NCI-H128 (cell line): ENCODE data around the gene ENO2.
A peak's percentile ranks its signal among the peaks of the same experiment; 100 is the strongest.

Experiments
- DNase-seq: peaks from one replicate; lab custom pipeline; 2025; ENCODE audit not compliant: unreplicated experiment; lab: John Stamatoyannopoulos, UW

The ENO2 gene

DNA sequence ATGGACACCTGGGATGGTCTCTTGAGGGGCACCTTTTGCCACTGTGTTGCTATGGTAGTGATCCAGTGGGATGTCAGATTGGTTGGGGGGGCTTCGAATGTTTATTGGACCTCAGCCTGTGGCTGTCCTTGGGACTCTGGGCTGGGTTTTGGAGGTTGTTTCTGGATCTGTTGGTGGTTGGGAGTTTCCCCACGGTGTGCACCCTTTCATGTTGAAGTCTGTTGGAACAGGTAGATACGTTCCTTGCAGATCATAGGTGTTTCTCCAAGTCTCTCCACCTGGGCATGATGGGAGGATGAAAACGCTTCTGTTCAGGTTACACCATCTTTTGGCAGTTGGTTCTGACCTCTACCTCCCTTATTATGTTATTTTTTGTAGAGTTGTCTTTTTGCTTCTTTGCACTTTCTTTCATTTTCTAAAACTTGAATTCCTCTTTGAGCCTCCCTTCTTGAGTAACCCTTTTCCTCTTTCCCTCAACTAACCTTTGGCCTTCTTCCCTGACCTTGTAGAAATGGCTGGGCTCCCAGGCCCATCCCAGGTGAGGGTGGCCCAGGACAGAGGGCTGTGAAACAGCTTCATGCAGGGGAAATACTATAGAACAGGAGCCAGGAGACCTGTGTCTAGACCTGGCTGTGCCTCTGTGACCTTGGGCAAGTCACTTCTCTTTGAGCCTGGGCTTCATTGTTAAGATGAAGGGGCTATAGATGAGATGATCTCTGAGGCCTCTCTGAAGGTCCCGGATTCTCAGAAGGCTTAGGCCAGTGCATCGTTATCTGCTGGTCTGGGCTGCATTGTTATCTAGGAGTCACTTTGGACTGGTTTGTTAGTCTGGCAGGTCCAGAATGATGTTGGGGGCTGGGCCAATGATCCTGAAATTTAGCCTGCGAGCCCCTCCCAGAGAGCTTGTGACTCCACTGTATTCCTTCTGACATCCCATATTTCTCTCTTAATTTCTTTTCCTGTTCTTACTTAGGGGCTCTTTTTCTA is 15.4 kb downstream of the ENO2 start:
- no peak for DNase-seq

DNA sequence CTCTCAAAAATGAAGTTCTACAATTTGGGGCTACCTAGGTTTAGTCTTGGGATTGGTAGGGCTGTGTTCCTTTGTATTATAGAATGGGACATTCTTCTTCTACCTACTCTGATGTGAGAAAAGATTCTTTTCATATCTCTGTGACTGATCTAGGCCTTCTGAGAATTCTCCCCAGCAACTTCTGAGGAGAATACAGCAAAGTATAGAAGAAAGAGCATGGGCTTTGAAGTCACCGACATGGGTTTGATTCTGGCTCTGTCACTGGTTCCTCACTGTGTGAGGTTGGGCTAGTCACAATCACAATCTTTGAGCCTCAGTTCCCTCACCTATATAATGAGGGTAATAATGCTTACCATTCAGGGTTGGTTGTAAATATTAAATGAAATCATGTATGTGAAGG is 18.4 kb downstream of the ENO2 start:
- DNase-seq = no peak

DNA sequence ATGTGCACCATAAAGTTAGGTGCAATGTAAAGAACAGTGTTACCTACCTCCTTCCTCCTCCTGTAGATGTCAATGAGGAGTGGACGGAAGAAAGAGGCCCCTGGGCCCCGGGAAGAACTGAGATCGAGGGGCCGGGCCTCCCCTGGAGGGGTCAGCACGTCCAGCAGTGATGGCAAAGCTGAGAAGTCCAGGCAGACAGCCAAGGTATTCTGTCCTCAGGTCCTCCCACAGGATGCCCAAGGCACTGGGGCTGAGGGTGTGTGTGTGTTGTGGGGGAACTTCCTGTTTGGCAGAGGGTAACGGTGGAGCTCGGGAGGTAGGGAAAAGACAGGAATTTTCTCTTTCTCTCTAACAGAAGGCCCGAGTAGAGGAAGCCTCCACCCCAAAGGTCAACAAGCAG is 19.7 kb downstream of the ENO2 start:
- DNase-seq = no peak

DNA sequence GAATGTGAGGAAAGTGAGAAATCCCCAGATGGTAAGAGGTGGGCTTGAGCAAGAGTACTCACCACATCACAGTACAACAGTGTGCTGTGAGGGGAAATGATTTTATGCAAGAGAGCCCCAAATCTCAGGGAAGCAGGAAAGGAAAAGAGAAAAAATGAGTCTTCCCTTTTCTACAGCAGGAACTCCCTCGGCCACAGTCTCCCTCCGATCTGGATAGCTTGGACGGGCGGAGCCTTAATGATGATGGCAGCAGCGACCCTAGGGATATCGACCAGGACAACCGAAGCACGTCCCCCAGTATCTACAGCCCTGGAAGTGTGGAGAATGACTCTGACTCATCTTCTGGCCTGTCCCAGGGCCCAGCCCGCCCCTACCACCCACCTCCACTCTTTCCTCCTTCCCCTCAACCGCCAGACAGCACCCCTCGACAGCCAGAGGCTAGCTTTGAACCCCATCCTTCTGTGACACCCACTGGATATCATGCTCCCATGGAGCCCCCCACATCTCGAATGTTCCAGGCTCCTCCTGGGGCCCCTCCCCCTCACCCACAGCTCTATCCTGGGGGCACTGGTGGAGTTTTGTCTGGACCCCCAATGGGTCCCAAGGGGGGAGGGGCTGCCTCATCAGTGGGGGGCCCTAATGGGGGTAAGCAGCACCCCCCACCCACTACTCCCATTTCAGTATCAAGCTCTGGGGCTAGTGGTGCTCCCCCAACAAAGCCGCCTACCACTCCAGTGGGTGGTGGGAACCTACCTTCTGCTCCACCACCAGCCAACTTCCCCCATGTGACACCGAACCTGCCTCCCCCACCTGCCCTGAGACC is 21.2 kb downstream of the ENO2 start:
- no peak for DNase-seq

DNA sequence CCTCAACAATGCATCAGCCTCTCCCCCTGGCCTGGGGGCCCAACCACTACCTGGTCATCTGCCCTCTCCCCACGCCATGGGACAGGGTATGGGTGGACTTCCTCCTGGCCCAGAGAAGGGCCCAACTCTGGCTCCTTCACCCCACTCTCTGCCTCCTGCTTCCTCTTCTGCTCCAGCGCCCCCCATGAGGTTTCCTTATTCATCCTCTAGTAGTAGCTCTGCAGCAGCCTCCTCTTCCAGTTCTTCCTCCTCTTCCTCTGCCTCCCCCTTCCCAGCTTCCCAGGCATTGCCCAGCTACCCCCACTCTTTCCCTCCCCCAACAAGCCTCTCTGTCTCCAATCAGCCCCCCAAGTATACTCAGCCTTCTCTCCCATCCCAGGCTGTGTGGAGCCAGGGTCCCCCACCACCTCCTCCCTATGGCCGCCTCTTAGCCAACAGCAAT is 21.8 kb downstream of the ENO2 start:
- no peak for DNase-seq

DNA sequence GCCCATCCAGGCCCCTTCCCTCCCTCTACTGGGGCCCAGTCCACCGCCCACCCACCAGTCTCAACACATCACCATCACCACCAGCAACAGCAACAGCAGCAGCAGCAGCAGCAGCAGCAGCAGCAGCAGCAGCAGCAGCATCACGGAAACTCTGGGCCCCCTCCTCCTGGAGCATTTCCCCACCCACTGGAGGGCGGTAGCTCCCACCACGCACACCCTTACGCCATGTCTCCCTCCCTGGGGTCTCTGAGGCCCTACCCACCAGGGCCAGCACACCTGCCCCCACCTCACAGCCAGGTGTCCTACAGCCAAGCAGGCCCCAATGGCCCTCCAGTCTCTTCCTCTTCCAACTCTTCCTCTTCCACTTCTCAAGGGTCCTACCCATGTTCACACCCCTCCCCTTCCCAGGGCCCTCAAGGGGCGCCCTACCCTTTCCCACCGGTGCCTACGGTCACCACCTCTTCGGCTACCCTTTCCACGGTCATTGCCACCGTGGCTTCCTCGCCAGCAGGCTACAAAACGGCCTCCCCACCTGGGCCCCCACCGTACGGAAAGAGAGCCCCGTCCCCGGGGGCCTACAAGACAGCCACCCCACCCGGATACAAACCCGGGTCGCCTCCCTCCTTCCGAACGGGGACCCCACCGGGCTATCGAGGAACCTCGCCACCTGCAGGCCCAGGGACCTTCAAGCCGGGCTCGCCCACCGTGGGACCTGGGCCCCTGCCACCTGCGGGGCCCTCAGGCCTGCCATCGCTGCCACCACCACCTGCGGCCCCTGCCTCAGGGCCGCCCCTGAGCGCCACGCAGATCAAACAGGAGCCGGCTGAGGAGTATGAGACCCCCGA is 22.5 kb downstream of the ENO2 start:
- no peak for DNase-seq

DNA sequence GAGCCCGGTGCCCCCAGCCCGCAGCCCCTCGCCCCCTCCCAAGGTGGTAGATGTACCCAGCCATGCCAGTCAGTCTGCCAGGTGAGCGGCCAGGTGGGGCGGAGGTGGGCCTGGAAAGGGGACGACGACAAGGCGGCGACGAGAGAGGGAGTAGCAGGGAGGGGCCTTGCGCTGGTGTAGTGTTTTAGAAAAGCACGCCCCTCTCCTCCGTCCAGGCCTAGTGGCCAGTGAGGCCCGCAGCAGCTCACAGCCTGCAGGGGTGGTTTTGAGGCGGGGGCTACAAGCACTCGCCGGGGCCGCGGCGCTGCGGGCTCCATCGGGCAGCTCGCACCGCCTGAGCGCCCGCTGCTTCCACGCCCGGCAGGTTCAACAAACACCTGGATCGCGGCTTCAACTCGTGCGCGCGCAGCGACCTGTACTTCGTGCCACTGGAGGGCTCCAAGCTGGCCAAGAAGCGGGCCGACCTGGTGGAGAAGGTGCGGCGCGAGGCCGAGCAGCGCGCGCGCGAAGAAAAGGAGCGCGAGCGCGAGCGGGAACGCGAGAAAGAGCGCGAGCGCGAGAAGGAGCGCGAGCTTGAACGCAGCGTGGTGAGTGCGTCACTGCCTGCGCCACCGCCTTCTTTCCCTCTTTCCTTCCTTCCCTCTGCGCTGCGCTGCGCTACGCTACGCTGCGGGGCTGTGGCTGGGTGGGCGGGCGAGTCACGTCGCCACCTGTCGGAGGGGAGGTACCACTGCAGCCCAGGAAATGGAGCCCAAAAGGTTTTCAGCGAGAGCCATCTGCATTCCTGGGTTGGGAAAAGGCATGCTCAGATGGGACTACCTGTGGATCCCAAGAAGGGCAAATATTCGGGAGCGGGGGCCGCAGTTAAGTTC is 23.3 kb downstream of the ENO2 start:
- peak; percentile 98 for DNase-seq

DNA sequence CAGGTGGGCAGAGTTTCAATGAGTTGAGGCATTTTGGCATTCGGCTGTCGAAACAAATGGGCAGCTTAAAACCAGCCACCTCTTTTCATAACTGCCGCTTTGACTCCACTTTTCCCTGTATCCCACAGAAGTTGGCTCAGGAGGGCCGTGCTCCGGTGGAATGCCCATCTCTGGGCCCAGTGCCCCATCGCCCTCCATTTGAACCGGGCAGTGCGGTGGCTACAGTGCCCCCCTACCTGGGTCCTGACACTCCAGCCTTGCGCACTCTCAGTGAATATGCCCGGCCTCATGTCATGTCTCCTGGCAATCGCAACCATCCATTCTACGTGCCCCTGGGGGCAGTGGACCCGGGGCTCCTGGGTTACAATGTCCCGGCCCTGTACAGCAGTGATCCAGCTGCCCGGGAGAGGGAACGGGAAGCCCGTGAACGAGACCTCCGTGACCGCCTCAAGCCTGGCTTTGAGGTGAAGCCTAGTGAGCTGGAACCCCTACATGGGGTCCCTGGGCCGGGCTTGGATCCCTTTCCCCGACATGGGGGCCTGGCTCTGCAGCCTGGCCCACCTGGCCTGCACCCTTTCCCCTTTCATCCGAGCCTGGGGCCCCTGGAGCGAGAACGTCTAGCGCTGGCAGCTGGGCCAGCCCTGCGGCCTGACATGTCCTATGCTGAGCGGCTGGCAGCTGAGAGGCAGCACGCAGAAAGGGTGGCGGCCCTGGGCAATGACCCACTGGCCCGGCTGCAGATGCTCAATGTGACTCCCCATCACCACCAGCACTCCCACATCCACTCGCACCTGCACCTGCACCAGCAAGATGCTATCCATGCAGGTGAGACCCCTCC is 24.2 kb downstream of the ENO2 start:
- no peak for DNase-seq

DNA sequence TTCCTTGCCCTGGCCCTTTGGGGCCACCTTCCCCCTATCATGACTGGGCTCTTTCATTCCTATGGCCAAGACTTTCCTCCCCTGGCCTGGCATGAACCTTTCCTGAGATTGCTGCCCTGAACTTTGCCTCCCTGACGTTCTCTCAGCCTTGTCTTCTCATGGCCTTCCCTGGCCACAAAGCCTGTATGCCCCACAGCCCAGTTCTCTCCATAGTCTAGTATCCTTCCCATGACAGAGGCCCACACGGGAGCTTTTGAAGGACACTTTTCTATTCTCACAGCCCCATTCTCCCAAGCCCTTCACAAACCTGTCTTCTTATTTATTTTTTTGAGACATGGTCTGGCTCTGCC is 24.8 kb downstream of the ENO2 start:
- DNase-seq = no peak

DNA sequence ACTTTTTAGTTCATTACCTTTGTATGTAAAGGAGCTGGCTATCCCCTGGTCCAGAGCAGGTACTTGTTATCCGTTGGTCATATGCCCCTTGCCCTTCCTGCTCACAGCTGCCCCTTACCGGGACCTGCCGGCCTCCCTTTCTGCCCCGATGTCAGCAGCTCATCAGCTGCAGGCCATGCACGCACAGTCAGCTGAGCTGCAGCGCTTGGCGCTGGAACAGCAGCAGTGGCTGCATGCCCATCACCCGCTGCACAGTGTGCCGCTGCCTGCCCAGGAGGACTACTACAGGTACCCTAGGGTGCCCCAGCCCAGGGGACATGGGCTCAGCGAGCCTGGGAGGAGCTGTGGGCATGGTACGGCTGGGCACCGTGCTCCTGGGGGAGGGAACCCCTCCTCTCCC is 26.9 kb downstream of the ENO2 start:
- DNase-seq = no peak

DNA sequence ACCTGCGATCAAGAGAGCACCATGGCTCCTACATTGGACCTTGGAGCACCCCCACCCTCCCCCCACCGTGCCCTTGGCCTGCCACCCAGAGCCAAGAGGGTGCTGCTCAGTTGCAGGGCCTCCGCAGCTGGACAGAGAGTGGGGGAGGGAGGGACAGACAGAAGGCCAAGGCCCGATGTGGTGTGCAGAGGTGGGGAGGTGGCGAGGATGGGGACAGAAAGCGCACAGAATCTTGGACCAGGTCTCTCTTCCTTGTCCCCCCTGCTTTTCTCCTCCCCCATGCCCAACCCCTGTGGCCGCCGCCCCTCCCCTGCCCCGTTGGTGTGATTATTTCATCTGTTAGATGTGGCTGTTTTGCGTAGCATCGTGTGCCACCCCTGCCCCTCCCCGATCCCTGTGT is 27.4 kb downstream of the ENO2 start:
- DNase-seq = no peak

DNA sequence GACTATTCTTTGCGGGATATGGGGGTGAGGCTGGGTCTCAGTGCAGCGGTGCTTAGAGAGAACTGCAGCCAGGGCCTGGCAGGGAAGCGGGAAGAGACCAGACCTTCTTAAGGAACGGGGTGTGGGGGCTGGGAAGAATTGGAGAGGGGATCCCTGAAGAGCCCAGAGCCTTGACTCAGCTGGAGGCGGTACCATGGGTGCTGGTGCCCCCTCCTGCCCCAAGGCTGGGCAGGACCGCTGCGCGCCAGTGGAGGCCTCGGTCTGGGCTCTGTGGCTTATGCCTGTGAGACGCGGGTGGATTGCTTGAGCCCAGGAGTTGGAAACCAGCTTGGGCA is 27.9 kb downstream of the ENO2 start:
- no peak for DNase-seq

DNA sequence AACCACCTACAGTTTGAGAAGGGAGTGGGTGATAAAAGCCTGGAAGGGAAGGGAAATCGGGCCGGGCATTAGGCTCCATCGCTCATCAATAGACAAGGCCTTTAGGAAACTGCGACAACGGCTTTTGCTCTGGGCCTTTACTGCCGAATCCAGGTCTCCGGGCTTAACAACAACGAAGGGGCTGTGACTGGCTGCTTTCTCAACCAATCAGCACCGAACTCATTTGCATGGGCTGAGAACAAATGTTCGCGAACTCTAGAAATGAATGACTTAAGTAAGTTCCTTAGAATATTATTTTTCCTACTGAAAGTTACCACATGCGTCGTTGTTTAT is 29.0 kb downstream of the ENO2 start:
- DNase-seq = peak; percentile 93

DNA sequence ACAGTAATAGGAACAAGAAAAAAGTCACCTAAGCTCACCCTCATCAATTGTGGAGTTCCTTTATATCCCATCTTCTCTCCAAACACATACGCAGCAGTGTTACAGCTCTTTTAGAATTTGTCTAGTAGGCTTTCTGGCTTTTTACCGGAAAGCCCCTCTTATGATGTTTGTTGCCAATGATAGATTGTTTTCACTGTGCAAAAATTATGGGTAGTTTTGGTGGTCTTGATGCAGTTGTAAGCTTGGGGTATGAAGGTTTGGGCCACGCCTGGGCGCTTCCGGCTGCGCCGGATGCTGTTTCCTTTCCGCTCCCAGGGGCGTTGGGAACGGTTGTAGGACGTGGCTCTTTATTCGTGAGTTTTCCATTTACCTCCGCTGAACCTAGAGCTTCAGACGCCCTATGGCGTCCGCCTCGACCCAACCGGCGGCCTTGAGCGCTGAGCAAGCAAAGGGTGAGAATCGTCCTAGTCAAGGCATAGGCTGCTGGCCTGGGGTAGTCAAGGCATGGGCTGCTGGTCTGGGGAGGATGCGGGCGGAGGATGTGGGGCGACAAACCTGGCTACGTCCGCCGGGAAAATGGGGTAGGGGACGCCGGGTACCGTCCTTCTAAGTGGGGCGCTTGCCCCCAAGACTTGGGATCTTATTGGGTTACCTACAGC is 29.5 kb downstream of the ENO2 start, which contains the start of the genes C12orf57 and RNU7-1:
Gene C12orf57, plus strand, starts transcription at position 301 of the 659 bp plus-strand sequence. Its CDS starts 100 bp downstream, at position 401.
Gene RNU7-1, plus strand, starts transcription at position 95 of the 659 bp plus-strand sequence.
- DNase-seq = peak; percentile 93

DNA sequence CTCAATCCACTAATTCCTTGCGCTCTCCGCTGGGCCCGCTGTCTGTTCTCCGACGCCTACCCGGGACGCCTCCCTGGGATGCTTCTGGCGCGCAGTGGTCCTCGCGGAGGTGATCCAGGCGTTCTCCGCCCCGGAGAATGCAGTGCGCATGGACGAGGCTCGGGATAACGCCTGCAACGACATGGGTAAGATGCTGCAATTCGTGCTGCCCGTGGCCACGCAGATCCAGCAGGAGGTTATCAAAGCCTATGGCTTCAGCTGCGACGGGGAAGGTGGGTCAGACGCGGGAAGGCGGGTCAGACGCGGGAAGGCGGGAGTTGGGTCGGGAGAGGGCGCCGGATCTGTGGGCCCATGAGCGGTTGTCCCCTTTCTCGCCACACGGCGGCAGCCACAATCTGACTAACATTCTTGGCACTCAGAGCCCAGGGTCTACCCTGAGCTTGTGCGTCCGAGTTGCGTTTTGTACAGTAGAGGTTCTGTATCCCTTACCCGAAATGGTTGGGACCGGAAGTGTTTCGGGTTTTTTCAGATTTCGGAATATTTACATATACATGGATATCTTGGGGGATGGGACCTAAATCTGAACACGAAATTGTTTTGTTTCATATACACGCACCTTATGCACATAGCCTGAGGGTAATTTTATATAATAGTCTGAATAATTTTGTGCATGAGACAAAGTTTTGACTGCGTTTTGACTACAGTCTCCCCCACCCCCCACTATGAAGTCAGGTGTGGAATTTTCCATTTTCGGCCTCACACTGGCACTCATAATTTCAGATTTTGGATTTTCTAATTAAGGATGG is 30.2 kb downstream of the ENO2 start:
- DNase-seq = peak; percentile 95

DNA sequence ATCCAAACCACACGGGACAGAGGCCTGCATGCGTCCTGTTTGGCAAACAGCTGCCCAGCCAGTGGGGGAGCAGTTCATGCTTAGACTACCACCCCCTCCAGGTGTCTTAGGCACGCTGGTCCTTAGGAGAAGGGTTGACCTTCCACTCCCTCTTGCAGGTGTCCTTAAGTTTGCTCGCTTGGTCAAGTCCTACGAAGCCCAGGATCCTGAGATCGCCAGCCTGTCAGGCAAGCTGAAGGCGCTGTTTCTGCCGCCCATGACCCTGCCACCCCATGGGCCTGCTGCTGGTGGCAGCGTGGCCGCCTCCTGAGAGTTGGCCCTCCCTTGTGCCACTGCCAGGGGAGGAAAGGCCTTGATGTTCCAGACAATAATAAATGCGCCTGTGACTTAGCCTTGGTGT is 31.2 kb downstream of the ENO2 start:
- no peak for DNase-seq

DNA sequence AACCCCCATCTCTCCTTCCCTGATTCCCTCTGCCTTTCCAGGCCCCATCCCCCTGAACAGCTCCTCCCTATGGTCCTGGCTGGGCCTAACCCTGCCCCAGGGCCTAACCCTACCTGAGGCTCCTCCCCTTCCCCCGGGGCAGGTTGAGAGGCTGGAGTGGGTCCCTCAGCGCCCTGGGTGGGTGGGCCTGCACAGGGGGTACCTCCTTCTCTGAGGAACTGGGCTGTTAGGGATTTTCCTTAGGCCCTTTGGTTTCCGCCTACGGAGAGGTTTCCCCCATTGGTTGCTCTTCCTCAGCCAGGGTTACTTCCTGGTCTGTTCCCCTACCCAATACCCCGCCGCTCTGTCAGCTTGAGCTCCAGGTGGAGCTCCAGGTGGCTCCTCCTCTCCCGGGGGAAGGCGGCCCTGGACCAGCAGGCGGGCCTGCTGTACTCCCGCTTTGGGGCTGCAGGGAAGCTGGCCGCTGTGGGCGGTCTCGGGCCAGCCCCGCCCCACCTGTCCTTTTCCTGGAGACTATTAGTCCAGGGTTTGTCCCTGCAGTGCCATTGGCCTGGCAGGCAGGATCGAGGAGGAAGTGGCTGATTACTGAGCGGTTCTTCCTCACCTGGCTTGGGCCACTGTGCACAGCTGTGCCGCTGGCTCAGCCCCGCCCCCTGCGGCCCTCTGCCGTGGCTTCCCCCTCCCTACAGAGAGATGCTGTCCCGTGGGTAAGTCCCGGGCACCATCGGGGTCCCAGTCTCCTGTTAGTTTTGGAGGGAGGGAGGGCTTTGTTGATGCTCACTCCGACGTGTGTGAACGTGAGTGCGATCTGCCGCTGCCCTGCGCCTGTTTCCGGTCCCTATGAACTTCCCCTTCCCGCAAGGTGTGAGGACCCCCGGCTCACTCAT is 31.9 kb downstream of the ENO2 start:
- no peak for DNase-seq
